GM12864 (cell line): Measurements from ENCODE around the gene PIK3R5.

Source experiments
- DNase-seq: peaks from one replicate; pipeline ENCODE4 v3.0.0-alpha.2; 2011; ENCODE audit warnings: low read depth
- H3K4me3 ChIP-seq: 2 replicates; pipeline ENCODE4 v1.5.1; 2011; ENCODE audit warnings: mild to moderate bottlenecking, low read depth, low read length, control low read depth
- CTCF ChIP-seq: IDR thresholded peaks from 2 replicates; pipeline ENCODE4 v1.5.1; 2011; ENCODE audit warnings: low read depth, mild to moderate bottlenecking, moderate library complexity, low read length, control low read depth, inconsistent platforms; ENCODE audit errors: missing control alignments

The PIK3R5 gene

GRCh38 chr17:8839410-8839935, 126.0 kb downstream of the PIK3R5 start:
- DNase-seq: no peak

GRCh38 chr17:8838551-8839095, 126.9 kb downstream of the PIK3R5 start:
- no peak overlapping the region for H3K4me3 ChIP-seq
- TF ChIP-seq CTCF: no peak
- DNase-seq: no peak

More at GRCh38 chr17:8839410-8839935, 126.0 kb downstream of the PIK3R5 start:
- no peak for TF ChIP-seq CTCF
- no peak overlapping the region for H3K4me3 ChIP-seq

GRCh38 chr17:8837563-8838075, 127.9 kb downstream of the PIK3R5 start:
- no peak for DNase-seq
- TF ChIP-seq CTCF: no peak
- no peak overlapping the region for H3K4me3 ChIP-seq

GRCh38 chr17:8836821-8837562, 128.5 kb downstream of the PIK3R5 start:
- H3K4me3 ChIP-seq: no peak overlapping the region
- TF ChIP-seq CTCF: no peak
- DNase-seq: no peak

- no peak for TF ChIP-seq CTCF
These were observed 129.7 kb downstream of the PIK3R5 start for GRCh38 chr17:8835631-8836364.

GRCh38 chr17:8835106-8835505, 130.4 kb downstream of the PIK3R5 start:
- no peak for TF ChIP-seq CTCF
- no peak overlapping the region for H3K4me3 ChIP-seq
- DNase-seq: no peak

More at GRCh38 chr17:8835631-8836364, 129.7 kb downstream of the PIK3R5 start:
- no peak overlapping the region for H3K4me3 ChIP-seq
- DNase-seq: no peak
